HG02885 (cell line): ENCODE results near the gene DNAJB8.

Experiments
- ATAC-seq: cut with Tn5 transposase; IDR thresholded peaks from one replicate; pipeline ENCODE4 v1.9.1; 2021; ENCODE audit warnings: mild to moderate bottlenecking; ENCODE audit not compliant: unreplicated experiment, poor library complexity

Gene DNAJB8

GRCh38 chr3:128452678-128453275 lies 13.9 kb downstream of the DNAJB8 start:
- ATAC-seq, result no peak

GRCh38 chr3:128452120-128452519 lies 14.6 kb downstream of the DNAJB8 start:
- ATAC-seq, result no peak

GRCh38 chr3:128449111-128449638 lies 17.5 kb downstream of the DNAJB8 start:
- ATAC-seq, result no peak

- ATAC-seq, result no peak
Measured at GRCh38 chr3:128448491-128448890, 18.2 kb downstream of the DNAJB8 start.

- no peak for ATAC-seq
Measured at GRCh38 chr3:128447561-128448013, 19.1 kb downstream of the DNAJB8 start.

- no peak for ATAC-seq
Measured at GRCh38 chr3:128446821-128447220, 19.9 kb downstream of the DNAJB8 start.

- ATAC-seq, result no peak
Measured at GRCh38 chr3:128445357-128445756, 21.3 kb downstream of the DNAJB8 start.

GRCh38 chr3:128443771-128444170 lies 22.9 kb downstream of the DNAJB8 start:
- no peak for ATAC-seq

- ATAC-seq, result no peak
Measured at GRCh38 chr3:128442949-128443348, 23.7 kb downstream of the DNAJB8 start.

- no peak for ATAC-seq
Measured at GRCh38 chr3:128442070-128442469, 24.6 kb downstream of the DNAJB8 start.

- ATAC-seq, result no peak
Measured at GRCh38 chr3:128439226-128439625, 27.5 kb downstream of the DNAJB8 start.

GRCh38 chr3:128438488-128439072 lies 28.1 kb downstream of the DNAJB8 start:
- ATAC-seq, result no peak

GRCh38 chr3:128436214-128436613 lies 30.5 kb downstream of the DNAJB8 start:
- no peak for ATAC-seq

- no peak for ATAC-seq
Measured at GRCh38 chr3:128435561-128435960, 31.1 kb downstream of the DNAJB8 start.

GRCh38 chr3:128435058-128435457 lies 31.6 kb downstream of the DNAJB8 start:
- no peak for ATAC-seq

GRCh38 chr3:128434524-128434923 lies 32.2 kb downstream of the DNAJB8 start:
- no peak for ATAC-seq

- no peak for ATAC-seq
Measured at GRCh38 chr3:128433837-128434165, 32.9 kb downstream of the DNAJB8 start.

GRCh38 chr3:128432971-128433836 lies 33.5 kb downstream of the DNAJB8 start:
- no peak for ATAC-seq

GRCh38 chr3:128432301-128432970 lies 34.3 kb downstream of the DNAJB8 start:
- ATAC-seq, result no peak

- ATAC-seq, result no peak
Measured at GRCh38 chr3:128431803-128432300, 34.8 kb downstream of the DNAJB8 start.
